A549 (cell line): ENCODE measurements around the gene HIVEP3.

Experiments
- EHMT2 ChIP-seq: fragments of 200-600 bp; sonication (generic); IDR thresholded peaks from 2 replicates; pipeline ENCODE4 v1.6.1; 2016; ENCODE audit warnings: antibody characterized with exemption, low read depth, mild to moderate bottlenecking, moderate library complexity
- FOSB ChIP-seq: fragments of 250-450 bp; sonication (Bioruptor Pico); IDR thresholded peaks from 2 replicates; pipeline ENCODE4 v1.5.0; 2020; ENCODE audit warnings: mild to moderate bottlenecking, moderate library complexity
- KDM5A ChIP-seq: fragments of 200-600 bp; sonication (generic); IDR thresholded peaks from 2 replicates; pipeline ENCODE4 v1.6.1; 2016; ENCODE audit warnings: antibody characterized with exemption, mild to moderate bottlenecking
- MYC ChIP-seq: IDR thresholded peaks from 2 replicates; pipeline ENCODE4 v1.6.1; 2012; ENCODE audit warnings: mild to moderate bottlenecking, inconsistent platforms, low read length, improper control_type of control experiment, borderline replicate concordance
- POLR2A ChIP-seq: IDR thresholded peaks from 2 replicates; pipeline ENCODE4 v1.6.1; 2012; ENCODE audit warnings: mild to moderate bottlenecking, low read length
- RCOR1 ChIP-seq: fragments of 150-350 bp; IDR thresholded peaks from 2 replicates; pipeline ENCODE4 v1.6.1; 2014; ENCODE audit warnings: antibody characterized with exemption, low read length, low read depth
- SMC3 ChIP-seq: fragments of >200 bp; sonication (Bioruptor Twin); formaldehyde crosslinking; IDR thresholded peaks from 3 replicates; pipeline ENCODE4 v1.6.1; 2018; ENCODE audit warnings: inconsistent platforms
- TFCP2L1 ChIP-seq: fragments of 250-450 bp; sonication (Bioruptor Pico); IDR thresholded peaks from 2 replicates; pipeline ENCODE4 v1.5.0; 2021; ENCODE audit warnings: mild to moderate bottlenecking
- ZC3H11A ChIP-seq: fragments of 450-650 bp; IDR thresholded peaks from 2 replicates; pipeline ENCODE4 v1.6.1; 2014; ENCODE audit warnings: antibody characterized with exemption, mild to moderate bottlenecking
- TF ChIP-seq, protein P1 (sequence below): fragments of >200 bp; sonication (Bioruptor Twin); formaldehyde crosslinking; IDR thresholded peaks from 3 replicates; pipeline ENCODE4 v1.5.1; 2016
- TF ChIP-seq, protein P2 (sequence below): fragments of 150-350 bp; IDR thresholded peaks from 2 replicates; pipeline ENCODE4 v1.6.1; 2014; ENCODE audit warnings: low read depth, mild to moderate bottlenecking, low read length
- TF ChIP-seq, protein P3 (sequence below): IDR thresholded peaks from 2 replicates; pipeline ENCODE4 v1.6.1; 2012
- TF ChIP-seq, protein P4 (sequence below): fragments of 200-600 bp; sonication (generic); IDR thresholded peaks from 2 replicates; pipeline ENCODE4 v1.6.1; 2016; ENCODE audit warnings: antibody characterized with exemption, mild to moderate bottlenecking, moderate library complexity

DNA sequence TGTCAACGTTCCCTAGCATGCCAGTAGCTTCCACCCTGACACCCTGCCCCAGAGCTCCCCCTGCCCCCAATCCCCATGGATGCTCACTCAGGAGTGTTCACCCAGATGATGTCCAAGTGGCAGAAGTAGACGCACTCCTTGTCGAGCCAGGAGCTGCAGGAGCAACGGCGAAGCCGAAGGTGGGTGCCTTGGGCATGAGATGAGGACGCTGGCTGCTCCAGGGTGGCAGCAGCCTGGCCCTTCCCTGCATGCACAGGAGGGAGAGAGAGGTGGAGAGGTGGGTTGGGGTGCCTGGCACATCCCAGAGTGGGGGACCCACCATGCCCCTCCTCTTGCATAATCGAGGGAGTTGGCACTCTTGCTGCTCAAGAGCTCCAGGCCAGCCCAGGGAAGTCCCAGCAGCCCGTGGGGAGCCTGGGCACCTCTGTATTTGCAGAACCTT is 434.7 kb downstream of the HIVEP3 start:
- TF ChIP-seq, protein P1, sequence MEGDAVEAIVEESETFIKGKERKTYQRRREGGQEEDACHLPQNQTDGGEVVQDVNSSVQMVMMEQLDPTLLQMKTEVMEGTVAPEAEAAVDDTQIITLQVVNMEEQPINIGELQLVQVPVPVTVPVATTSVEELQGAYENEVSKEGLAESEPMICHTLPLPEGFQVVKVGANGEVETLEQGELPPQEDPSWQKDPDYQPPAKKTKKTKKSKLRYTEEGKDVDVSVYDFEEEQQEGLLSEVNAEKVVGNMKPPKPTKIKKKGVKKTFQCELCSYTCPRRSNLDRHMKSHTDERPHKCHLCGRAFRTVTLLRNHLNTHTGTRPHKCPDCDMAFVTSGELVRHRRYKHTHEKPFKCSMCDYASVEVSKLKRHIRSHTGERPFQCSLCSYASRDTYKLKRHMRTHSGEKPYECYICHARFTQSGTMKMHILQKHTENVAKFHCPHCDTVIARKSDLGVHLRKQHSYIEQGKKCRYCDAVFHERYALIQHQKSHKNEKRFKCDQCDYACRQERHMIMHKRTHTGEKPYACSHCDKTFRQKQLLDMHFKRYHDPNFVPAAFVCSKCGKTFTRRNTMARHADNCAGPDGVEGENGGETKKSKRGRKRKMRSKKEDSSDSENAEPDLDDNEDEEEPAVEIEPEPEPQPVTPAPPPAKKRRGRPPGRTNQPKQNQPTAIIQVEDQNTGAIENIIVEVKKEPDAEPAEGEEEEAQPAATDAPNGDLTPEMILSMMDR, result no peak
- TF ChIP-seq, protein P2, sequence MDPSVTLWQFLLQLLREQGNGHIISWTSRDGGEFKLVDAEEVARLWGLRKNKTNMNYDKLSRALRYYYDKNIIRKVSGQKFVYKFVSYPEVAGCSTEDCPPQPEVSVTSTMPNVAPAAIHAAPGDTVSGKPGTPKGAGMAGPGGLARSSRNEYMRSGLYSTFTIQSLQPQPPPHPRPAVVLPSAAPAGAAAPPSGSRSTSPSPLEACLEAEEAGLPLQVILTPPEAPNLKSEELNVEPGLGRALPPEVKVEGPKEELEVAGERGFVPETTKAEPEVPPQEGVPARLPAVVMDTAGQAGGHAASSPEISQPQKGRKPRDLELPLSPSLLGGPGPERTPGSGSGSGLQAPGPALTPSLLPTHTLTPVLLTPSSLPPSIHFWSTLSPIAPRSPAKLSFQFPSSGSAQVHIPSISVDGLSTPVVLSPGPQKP, result no peak
- TF ChIP-seq POLR2A (no peak), ZC3H11A (no peak), RCOR1 (no peak), MYC (no peak), SMC3 (no peak), FOSB (CRISPR knock-in tag) (no peak), TFCP2L1 (no peak), EHMT2 (no peak), KDM5A (no peak)
- TF ChIP-seq, protein P3, sequence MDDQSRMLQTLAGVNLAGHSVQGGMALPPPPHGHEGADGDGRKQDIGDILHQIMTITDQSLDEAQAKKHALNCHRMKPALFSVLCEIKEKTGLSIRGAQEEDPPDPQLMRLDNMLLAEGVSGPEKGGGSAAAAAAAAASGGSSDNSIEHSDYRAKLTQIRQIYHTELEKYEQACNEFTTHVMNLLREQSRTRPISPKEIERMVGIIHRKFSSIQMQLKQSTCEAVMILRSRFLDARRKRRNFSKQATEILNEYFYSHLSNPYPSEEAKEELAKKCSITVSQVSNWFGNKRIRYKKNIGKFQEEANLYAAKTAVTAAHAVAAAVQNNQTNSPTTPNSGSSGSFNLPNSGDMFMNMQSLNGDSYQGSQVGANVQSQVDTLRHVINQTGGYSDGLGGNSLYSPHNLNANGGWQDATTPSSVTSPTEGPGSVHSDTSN, result no peak
- TF ChIP-seq, protein P4, sequence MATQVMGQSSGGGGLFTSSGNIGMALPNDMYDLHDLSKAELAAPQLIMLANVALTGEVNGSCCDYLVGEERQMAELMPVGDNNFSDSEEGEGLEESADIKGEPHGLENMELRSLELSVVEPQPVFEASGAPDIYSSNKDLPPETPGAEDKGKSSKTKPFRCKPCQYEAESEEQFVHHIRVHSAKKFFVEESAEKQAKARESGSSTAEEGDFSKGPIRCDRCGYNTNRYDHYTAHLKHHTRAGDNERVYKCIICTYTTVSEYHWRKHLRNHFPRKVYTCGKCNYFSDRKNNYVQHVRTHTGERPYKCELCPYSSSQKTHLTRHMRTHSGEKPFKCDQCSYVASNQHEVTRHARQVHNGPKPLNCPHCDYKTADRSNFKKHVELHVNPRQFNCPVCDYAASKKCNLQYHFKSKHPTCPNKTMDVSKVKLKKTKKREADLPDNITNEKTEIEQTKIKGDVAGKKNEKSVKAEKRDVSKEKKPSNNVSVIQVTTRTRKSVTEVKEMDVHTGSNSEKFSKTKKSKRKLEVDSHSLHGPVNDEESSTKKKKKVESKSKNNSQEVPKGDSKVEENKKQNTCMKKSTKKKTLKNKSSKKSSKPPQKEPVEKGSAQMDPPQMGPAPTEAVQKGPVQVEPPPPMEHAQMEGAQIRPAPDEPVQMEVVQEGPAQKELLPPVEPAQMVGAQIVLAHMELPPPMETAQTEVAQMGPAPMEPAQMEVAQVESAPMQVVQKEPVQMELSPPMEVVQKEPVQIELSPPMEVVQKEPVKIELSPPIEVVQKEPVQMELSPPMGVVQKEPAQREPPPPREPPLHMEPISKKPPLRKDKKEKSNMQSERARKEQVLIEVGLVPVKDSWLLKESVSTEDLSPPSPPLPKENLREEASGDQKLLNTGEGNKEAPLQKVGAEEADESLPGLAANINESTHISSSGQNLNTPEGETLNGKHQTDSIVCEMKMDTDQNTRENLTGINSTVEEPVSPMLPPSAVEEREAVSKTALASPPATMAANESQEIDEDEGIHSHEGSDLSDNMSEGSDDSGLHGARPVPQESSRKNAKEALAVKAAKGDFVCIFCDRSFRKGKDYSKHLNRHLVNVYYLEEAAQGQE, result no peak
